ENCODE results near the gene DAPK2.

The DAPK2 gene

DNA sequence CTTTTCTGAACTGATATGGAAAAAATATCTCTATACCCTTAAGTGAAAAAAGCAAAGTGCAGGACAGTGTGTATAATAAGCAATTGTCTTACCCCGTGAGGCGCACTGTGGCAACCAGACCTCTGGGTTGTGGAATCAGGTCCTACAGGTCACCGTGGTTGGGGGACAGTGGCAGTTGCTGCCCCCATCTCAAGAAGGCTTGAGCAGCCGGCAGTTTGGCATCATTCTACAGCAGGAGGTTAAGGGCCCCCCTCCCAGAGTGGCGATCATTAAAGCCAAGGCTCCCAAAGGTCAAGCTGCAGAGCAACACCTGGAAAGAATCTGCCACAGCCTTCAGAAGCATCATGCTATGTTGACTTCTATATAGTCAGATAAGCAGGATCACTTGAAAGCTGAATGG lies 156.5 kb downstream of the DAPK2 start:
- DNase-seq: no peak

GRCh38 chr15:63888823-63889222 lies 157.5 kb downstream of the DAPK2 start:
- DNase-seq: no peak

DNA sequence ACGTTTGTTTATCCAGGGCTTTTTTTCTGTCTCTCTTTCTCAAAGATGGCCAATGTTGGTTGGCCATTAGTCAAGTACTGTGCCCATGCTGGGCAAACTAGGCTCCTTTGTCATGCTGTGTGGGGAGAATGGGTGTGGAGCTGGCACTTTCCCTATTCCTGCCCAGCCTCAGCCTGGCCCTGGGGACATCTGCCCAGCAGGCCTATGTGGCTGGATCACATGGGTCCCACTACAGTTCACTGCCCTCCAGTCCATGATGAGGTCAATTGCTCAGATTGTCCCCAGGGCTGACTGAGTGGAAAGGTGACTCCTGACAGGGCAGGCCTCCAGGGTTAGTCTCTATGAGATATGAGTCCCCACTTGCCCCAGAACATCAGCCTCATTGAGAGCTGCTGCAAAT lies 158.1 kb downstream of the DAPK2 start:
- no peak for DNase-seq

GRCh38 chr15:63887630-63888029 lies 158.7 kb downstream of the DAPK2 start:
- no peak for DNase-seq

- no peak for DNase-seq
Measured at GRCh38 chr15:63884953-63885352, 161.3 kb downstream of the DAPK2 start.

- no peak for DNase-seq
Measured at GRCh38 chr15:63881431-63881830, 164.9 kb downstream of the DAPK2 start.

- DNase-seq: no peak
Measured at GRCh38 chr15:63880744-63881143, 165.5 kb downstream of the DAPK2 start.

DNA sequence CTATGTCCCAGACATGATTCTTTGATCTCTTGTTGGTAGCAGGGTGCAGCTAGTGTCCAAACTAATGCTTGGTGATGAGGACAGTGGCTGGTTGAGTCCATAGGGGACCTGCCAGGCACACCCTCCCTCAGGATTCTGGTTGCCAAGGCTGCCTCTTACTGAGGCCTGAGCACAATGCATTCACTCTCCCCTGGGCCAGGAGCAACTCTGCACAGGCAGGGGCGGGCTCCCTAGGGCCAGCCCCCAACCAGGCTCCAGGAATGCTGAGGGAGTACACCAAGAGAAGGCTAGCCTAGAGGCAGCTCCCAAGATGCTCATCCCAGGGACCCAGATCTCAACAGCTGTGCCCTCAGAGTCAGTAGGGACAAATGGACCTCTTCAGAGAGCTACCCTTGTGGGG lies 166.3 kb downstream of the DAPK2 start:
- DNase-seq: no peak

GRCh38 chr15:63879211-63879610 lies 167.1 kb downstream of the DAPK2 start:
- no peak for DNase-seq

DNA sequence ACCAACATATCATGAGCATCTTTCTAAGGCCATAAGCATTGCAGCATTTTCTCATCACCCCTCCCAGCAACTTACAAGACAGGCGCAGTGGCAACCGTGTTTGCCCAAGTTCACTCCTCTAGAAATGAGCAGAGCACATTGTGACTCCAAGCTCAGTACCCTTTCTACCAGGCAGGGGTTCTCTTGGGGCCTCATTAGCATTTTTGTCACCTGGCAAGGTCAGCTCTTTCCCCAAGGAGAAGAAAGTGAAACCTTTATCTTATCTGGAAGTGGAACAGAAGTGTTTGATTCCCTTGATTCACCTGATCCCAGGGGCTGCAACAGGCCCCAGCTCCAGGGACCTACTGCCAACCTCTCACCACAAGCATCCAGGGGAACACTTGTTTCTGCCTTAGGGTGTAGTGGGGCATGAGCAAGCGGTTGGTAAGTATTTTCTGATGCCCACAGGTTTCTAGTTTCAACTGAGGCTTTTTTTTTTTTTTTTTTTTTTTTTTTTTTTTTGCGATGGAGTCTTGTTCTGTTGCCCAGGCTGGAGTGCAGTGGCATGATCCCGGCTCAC lies 168.5 kb downstream of the DAPK2 start:
- DNase-seq: no peak

- DNase-seq: no peak
Measured at GRCh38 chr15:63876085-63876662, 170.1 kb downstream of the DAPK2 start.

- DNase-seq: no peak
Measured at GRCh38 chr15:63874616-63875015, 171.7 kb downstream of the DAPK2 start.

GRCh38 chr15:63872759-63873510 lies 173.3 kb downstream of the DAPK2 start:
- no peak for DNase-seq

DNA sequence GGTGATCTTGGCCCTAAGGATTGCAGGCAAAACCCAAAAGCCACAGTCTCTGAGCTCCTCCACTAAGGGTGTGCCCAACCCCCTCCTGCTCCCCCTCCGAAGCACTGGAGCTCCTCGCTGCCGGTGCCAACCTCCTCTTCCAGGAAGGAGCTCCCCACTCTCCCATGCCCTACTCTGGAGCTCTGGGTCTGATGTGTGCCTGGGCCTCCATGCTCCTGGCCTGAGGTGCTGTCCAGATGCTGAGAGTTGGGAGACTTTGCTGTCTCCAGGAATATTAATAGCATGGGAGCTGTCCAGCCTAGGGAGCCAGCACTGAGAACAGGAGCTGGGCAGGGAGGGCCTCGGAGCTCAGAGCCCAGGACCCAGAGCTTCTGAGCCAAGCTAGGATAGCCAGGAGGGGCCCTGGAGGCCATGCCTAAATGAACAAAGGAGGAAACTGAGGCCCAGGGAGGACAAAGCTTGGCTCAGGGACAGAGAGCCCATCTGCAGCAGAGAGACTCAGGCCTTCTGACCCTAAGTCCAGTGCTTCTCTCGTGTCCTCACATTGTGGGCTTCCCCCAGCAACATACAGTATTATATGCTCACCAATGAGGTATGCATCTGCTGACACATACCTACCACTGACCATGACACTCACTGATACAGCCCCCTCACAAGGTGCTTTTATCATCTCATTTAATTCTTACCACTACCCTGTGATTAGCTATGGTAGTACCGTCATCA lies 175.6 kb downstream of the DAPK2 start:
- DNase-seq: peak; percentile 29

DNA sequence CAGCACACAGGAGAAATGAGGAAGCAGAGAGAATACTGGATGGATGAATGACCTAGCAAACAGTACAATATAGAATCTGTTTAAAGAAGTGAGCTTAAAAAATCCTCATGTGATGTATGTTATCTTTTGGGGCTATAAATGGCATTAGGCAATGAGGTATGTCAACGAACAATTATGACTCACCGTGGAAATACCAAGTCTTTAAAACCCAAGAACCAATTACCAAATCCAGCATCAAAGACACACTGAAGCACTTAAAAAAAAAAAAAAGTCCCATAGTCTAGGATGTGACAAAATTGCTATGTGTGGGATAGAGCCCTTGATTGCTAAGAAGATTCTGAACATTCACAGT lies 176.3 kb downstream of the DAPK2 start:
- no peak for DNase-seq

- no peak for DNase-seq
Measured at GRCh38 chr15:63869371-63870042, 176.8 kb downstream of the DAPK2 start.

- no peak for DNase-seq
Measured at GRCh38 chr15:63864186-63864585, 182.1 kb downstream of the DAPK2 start.

DNA sequence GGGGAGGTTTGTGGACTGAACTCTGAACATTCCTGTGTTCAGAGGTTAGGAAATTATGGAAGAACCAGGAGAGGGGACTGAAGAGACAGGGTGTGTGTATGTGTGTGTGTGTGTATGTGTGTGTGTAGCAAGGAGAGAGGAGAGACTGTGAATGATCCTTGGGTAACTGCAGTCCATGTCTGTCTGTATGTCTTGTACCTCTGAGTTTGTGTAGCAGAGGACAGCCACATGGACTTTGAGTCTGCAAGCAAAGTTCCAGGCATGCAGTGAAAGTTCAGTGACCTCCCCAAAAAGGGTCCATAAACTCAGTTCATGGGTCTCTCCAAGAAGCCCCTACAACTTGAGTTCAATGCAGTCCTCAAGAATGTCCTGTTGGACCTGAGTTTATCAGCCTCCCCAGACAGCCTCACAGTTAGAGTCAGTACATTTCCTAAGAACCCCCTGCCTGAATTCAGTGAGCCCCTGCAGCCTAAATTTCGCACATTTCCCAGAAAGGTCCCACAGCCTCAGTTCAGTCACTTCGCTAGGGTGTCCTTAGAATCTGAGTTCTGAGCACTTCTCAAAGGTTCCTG lies 184.3 kb downstream of the DAPK2 start:
- no peak for DNase-seq

DNA sequence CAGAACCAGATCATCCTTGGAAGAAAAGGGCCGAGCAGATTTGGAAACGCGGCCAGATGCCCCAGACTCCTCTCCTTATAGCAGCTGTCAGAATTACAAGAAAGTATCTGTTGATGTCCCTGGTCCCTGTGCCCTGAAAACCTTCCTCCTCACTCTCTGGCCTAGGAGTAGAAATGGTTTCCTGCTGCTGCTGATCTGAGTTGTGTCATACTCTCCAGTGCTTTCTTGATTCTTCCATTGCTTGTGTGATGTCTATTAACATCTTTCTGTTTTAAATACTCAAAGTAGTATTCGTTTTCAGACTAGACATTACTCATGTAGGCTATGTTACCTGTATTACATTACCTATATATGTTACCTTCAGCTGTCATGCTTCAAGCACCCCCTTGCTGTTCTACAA lies 185.7 kb downstream of the DAPK2 start:
- no peak for DNase-seq

- DNase-seq: no peak
Measured at GRCh38 chr15:63860155-63860554, 186.1 kb downstream of the DAPK2 start.

GRCh38 chr15:63858881-63859280 lies 187.4 kb downstream of the DAPK2 start:
- DNase-seq: no peak

DNA sequence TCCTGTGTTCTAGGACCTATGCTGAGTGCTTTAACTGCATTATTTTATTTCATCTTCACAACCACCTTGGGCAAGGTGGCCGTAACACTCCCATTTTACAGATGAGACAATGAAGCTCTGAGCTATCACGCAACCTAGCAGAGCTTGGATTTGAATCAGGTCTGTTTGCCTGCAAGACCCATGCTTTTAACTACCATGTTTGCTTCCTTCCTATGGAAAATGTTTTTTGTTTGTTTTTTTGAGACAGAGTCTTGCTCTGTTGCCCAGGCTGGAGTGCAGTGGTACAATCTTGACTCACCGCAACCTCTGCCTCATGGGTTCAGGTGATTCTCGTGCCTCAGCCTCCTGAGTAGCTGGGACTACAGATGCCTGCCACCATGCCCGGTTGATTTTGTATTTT lies 187.8 kb downstream of the DAPK2 start:
- no peak for DNase-seq

- no peak for DNase-seq
Measured at GRCh38 chr15:63857461-63857856, 188.8 kb downstream of the DAPK2 start.
